HPDE6-E6E7 (cell line): ENCODE data around the gene MAGIX.
A peak's percentile ranks its signal among the peaks of the same experiment; 100 is the strongest.
"Not testable (repeated sequence)": the region's sequence is repeated elsewhere in the genome, so short reads cannot be mapped to it uniquely, and the experiment has no call there.

Experiments used
- DNase-seq: peaks from one replicate; pipeline ENCODE4 v3.0.0; 2011; ENCODE audit warnings: missing footprints; ENCODE audit errors: extremely low spot score

The MAGIX gene

DNA sequence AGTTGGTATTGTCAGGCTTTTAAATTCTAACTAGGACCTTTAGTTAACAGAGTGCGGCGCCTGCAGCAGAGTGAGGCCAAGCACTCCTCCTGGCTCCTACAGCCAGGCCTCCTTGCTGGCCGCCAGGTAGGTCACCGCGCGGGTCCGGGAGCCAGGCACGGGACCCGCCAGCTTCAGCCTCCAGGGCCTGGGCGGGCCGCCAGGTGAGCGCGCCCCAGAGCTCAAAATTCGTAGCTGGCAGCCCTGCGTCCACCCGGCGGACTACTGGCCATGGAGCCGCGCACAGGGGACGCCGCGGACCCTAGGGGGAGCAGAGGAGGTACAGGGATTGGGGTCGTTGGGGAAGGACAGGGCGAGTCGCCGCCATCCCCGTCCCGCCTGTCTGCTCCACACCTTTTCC, at the start of gene MAGIX:
TSS of gene MAGIX (plus strand) at position 139 of the 400 bp plus-strand sequence. CDS start at position 271, 132 bp downstream.
- no peak for DNase-seq

DNA sequence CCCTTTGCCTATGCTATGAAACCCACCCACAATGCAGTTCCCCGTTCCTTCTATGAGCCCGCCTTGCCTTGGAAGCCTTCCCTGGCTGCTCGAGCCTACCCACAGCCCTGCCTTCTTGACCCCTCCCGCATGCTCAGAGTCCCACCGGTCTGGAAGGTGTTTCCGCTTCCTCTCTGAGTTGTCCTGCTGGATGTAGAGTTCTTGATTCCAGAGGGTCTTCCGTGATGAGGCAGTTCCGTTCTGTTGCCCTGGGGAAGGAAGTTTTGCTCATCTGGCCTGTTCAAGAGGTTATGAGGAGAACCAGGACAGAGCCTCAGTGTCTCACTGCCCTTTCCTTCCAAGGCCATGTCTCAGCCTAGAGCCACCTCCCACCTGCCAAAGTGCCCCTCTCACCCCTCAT, 46.5 kb upstream of the MAGIX start:
- no peak for DNase-seq

DNA sequence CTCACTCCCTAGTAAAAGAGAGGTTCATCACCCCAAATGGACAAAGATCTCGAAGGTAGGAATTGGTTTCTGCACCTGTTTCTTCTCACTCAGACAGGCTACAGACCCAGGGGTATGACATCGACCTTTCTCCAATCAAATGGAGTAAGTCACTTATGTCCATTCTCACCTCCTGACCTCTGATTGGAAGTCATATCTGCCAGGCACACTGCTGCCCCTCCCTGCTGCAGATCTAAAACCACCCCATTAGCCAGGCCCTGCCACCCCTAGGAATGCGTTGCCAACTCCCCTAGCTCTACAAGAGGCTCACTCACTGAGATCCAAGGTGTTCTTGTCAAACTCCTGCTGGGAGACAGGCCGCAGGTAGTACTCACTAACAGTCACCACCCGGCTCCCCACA, 45.8 kb upstream of the MAGIX start:
- no peak for DNase-seq

DNA sequence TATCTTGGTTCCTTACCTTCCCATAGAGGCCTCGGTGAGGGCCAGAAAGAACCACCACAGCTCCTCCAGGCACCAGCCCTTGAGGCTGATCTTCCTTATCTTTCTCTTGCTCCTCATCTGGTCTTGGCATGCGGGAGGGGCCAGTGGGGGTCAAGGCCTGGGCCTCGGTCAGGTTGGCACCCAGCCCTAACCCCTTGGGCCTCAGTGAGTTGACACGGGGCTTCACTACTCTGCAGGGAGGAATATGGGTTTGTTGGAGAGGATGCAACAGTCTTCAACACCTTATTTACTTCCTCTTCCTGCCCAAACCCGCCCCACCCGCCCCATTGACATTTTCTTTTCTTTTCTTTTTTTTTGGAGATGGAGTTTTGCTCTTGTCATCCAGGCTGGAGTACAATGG, 45.0 kb upstream of the MAGIX start:
- no peak for DNase-seq

DNA sequence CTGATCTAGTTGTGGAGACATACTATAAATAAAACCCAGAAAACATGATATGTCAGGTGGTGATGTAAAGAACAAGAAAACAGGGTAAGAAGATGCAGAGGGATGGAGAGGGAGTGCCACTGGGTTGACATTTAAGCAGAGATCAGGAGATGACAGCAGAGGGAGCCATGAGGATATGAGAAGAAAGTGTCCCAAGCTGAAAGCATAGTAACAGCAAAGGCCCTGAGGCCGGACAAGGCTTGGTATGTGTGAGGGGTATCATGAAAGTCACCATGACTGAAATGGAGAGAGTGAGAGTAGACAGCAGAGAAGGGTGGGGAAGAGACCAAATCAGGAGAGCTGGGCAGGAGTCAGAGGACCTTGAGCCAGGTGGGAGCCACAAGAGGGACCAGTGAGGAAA, 42.5 kb upstream of the MAGIX start:
- DNase-seq, result no peak

DNA sequence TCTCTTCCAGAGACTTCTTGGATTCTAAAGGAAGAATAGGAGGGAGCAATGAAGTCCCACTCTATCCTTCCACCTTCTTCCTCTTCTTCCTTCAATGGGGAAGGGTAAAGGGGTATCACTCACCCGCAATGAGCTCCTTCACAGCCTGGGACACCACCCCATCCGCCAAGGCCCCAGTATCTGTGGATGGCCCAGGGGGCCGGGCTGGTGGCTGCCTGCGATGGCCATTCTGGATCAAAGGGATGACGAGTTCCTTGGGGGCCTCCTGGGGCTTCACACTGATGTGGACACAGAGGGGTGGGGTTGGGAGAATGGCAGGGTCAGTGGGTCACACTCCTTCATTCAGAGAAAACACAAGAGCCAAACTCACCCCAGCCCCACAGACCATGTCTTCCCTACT, 40.1 kb upstream of the MAGIX start:
- no peak for DNase-seq

DNA sequence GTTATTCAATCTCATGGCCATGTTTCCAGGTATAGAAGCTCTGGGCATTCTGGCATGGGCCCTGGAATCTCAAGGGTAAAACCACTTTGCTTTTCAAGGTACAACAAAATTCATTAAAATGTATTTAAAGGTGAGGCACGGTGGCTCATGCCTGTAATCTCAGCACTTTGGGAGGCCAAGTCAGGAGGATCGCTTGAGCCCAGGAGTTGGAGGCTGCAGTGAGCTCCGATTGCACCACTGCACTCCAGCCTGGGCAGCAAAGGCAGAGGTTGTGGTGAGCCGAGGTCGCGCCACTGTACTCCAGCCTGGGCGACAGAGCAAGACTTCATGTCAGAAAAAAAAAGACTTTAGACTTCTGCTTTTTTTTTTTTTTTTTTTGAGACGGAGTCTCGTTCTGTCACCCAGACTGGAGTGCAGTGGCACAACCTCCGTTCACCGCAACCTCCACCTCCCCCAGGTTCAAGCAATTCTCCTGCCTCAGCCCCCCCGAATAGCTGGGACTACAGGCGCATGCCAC, 34.8 kb upstream of the MAGIX start:
- DNase-seq, result not testable (repeated sequence)

DNA sequence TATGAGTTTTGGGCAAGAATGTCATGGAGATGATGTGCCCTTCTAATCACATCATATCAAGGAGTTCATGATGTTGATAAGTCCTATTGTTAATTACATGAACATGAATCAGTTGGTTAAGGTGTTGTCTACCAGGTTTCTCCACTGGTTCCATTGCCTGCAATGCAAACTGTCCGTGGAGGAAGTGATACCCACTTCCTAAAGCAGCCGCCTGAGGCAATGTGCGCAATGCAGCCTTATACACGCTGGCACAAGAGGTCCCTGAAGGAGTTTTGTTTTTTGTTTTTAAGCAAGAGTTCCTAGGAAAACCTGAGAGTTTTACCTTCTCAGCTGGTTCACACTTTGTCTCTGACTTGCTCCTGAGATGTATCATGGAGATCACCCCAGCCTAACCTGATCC, 33.1 kb upstream of the MAGIX start:
- no peak for DNase-seq

DNA sequence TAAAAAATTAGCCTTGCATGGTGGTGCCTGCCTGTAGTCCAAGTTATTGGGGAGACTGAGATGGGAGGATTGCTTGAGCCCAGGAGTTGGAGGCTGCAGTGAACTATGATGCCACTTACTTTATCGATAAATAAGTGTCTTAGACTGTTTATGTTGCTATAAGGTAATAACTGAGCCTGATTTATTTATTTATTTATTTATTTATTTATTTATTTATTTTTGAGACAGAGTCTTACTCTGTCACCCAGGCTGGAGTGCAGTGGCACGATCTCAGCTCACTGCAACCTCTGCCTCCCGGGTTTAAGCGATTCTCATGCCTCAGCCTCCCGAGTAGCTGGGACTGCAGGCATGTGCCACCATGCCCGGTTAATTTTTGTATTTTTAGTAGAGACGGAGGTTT, 30.3 kb upstream of the MAGIX start:
- DNase-seq, result not testable (repeated sequence)

DNA sequence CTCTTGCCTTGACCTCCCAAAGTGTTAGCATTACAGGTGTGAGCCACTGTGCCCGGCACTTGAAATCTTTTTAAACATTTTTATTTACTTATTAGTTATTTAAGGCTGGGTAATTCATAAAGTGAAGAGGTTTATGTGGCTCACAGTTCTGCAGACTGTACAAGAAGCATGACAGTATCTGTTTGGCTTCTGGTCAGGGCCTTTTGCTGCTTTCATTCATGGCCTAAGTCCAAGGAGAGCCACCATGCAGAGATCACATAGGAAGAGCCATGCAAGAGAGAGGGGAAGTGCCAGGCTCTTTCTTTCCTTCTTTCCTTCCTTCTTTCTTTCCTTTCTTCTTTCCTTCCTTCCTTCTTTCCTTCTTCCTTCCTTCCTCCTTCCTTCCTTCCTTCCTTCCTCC, 28.8 kb upstream of the MAGIX start:
- DNase-seq, result no peak

DNA sequence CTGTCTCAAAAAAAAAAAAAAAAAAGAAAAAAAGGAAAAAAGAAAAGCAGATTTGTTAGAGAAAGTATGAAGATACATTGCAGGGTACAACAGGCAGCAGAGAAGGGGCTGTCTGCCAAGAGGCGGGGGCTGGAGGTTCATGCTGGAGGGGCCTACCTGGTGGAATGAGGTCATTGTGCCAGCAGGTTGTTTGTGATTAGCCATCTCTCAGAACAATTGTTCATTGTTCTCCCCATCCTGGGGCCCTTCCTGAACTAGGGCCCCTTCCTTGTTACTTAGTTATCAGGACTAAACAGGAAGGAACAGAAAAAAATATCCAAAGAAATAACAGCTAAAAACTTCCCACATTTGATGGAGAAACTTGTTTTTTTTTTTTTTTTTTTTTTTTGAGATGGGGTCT, 25.1 kb upstream of the MAGIX start:
- no peak for DNase-seq

DNA sequence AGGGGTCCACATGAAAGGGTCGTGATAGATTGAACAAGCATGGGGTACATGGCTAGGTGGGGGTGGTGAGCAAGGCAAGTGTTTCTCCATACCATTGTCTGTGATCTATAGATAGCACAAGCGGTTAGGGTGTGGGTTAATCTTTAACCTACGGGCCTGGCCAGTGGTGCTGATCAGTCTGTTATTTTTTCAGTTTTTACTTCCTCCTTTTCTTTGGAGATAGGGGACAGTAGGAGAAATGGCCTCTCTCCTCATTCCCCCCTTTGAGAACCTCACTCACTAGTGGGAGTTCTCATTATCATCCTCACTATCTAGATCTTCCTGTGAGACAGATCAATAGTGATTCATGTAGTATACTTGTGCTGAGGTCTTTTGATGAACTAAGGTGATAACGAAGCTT, 22.8 kb upstream of the MAGIX start:
- no peak for DNase-seq

DNA sequence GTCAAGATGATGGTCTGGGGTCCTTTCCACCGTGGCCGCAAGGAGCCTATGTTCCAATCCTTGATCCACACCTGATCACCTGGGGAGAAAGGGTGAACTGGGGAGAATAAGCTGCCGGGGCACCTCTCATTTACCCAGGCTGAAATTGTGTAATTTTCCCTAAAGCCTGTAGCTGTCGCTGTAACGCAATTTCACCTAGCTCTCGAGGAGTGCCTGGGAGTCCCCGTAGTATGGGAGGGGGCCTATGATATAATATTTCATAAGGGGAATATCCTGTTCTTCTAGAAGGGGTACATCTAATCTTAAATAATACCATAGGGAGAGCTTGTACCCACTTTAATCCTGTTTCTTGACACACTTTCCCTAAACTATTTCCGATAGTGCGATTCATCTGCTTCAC, 20.3 kb upstream of the MAGIX start:
- DNase-seq, result not testable (repeated sequence)

DNA sequence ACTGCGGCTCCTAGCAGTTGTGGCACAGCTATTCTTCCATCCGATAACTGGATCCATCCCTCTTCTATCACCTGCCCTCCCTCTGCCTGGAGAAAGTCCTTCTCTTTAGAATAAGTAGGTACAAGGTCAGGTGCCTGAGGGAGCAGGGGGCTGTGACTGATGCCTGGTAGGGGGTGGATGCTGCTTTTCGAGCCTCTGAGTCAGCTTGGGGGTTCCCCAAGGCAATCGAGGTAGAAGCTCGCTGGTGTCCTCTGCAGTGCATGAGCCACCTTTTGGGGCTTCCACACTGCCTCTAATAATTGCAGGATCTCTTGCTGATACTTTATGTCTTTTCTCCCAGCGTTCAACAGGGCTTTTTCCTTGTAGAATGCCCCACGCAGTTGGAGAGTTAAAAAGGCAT, 19.4 kb upstream of the MAGIX start:
- not testable (repeated sequence) for DNase-seq

DNA sequence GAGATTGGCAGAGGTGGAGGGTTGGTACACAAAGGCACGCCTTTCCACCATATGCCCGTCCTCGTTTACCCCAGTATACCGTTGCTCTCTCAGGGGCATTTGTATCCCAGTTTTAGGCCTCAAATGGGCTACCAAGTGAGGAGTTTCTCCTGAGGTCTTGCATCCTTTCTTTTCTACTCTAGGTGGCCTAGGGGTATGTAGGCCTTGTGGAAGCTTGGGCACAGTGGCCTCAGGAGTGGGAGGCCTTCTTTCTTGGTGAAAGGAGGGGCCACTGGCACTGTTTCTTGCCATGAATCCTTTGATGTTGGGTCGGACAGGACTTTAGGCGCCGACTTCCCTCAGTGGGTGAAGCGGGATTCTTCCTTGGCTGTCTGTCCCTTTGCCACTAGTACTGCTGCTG, 15.3 kb upstream of the MAGIX start:
- no peak for DNase-seq

DNA sequence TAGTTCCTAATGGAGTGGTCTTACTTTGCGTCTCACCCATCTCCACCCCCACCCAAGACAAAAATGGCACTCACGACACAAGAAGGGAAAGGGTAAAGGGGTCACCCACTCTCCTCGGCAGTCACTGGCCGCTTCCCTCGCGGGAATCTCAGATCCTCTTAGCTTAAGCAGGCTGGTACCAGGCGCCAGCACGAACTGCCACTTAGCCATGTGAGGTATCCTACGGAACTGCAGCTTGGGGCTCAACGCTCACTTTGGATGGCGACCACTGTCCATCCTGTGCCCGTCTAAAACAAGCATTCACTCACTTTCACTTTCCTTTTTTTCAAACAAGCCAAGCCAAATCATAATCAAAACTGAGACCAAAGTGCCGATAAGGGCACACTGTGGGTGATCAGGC, 14.6 kb upstream of the MAGIX start:
- no peak for DNase-seq

DNA sequence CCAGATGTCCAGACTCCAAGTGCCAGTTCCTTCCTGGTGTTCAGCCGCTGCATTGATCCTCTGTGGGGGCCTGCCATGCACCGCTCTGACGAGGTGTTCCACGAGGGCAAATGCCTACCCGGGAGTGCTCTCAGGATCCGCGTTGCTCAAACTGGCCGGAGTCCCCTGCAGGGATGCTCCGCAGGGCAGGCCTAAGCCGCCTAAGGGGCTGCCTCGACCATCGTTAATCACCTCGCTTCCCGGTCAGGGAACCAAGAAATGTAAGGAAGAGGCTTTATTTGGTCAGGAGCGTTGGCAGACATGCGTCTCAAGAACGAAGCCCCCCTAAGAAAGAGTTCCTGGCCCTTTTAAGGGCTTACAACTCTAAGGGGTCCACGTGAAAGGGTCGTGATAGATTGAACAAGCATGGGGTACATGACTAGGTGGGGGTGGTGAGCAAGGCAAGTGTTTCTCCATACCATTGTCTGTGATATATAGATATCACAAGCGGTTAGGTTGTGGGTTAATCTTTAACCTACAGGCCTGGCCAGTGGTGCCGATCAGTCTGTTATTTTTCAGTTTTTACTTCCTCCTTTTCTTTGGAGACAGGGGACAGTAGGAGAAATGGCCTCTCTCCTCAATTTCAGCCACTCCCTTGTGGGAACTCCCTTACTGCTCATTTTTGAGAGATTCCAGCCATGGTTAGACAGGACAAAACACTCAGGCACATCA, 14.0 kb upstream of the MAGIX start:
- DNase-seq, result not testable (repeated sequence)

DNA sequence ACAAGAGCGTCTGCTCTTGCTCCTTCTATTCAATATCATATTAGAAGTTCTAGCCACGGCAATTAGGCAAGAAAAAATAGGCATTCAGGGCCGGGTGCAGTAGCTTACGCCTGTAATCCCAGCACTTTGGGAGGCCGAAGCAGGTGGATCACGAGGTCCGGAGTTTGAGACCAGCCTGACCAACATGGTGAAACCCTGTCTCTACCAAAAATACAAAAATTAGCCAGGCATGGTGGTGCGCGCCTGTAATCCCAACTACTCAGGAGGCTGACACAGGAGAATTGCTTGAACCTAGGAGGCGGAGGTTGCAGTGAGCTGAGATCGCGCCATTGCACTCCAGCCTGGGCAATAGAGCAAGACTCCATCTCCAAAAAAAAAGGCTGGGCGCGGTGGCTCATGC, 13.3 kb upstream of the MAGIX start:
- DNase-seq, result not testable (repeated sequence)

DNA sequence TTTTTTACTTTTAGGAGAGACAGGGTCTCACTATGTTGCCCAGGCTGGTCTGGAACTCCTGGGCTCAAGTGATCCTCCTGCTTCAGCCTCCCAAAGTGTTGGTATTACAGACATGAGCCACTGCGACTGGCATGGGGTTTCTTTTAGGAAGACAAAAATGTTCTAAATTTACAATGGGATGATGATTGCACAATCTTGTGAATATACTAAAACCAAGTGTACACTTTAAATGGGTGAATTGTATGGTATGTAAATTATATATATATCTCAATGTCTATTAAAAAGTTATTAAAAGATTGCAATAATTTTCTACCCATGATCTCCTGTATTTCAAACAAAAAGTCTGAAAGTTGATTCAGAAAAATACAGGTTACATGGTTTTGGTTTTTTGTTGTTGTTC, 9.1 kb upstream of the MAGIX start:
- DNase-seq, result no peak

DNA sequence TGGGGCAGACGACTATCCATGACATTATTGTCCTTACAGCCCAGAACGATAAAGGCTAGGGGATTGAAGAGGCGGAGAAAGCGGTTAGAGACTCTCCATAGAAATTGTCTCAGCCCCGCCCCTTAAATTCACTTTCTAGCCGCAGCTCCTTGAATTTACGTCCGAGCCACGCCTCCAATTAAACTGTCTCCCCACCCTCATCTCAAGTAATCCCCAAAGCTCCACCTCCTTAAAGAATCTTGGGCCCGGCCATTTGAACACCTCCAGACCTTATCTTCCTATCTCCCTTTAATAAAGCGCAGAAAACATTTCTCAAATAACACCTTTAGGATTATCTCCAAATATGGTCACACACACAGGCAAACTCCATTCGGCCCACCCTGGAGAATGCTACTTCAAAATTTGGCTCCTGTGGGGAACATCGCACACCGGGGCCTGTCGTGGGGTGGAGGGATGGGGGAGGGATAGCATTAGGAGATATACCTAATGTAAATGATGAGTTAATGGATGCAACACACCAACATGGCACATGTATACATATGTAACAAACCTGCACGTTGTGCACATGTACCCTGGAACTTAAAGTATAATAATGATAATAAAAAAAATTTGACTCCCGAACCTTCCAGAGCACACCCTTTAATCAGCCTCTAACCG, 7.2 kb upstream of the MAGIX start:
- DNase-seq, result peak; percentile 48

DNA sequence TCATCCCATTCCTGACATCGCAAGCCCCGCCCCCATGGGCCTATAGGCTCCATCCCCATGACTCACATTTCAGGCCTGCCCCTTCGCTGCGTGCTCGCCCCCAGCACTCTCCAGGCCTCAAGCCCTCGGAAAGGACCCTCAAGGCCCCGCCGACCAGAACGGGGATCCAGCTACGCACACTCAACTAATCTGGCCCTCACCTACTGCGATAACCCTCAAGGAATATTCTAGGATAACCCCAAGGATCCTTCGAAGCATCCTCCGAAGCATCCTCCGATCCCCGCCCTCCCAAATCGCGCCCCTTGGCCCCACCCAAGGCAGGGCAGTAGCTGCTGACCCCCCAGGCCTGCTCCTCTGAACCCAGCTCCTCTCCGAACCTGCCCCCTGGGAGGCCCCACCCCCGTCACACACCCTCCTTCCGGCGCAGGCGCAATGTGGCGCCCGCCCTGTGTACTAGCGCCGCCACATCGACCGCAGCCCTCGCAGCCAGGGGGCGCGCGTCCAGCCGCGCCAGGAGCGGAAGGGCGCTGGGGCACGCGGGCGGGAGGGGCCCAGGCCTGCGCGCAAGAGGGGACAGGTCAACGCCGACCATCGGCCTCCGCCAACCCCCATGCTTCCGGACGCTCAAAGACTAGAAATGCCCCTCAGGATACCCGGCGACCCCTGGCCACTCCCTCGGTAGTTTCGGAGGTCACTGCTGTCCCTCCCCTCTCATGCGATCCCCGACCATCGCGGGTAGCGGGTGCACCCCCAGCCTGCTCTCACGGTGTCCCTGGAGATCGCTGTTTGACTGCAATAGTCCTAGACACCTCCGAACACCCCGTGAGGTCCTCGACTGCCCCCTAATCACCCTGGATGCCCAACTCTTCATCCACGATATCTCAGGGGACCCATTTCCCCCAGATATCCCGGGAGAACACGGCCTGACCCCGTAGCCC, 6.4 kb upstream of the MAGIX start:
- peak; percentile 62 for DNase-seq

DNA sequence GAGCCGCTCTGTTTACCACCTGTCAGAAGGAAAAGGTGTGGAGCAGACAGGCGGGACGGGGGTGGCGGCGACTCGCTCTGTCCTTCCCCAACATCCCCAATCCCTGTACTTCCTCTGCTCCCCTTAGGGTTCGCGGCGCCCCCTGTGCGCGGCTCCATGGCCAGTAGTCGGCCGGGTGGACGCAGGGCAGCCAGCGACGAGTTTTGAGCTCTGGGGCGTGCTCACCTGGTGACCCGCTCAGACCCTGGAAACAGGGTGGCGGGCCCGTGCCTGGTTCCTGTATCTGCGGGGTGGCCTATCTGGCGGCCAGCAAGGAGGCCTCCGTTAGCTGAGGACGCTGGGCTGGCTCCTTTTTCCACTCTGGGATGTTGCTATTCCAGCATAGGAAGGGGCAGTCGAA, 5.4 kb upstream of the MAGIX start:
- DNase-seq, result no peak
